ENCODE results near the gene GAP43. TPM values are rescaled to one million over a fixed set of nuclear protein-coding genes. Genes with fewer than 3 reads are reported as not detected.

Gene GAP43
- total and polyA plus RNA-seq, 12 donors = 0.32 to 23.2 (median 0.74) TPM; not detected in 3

DNA sequence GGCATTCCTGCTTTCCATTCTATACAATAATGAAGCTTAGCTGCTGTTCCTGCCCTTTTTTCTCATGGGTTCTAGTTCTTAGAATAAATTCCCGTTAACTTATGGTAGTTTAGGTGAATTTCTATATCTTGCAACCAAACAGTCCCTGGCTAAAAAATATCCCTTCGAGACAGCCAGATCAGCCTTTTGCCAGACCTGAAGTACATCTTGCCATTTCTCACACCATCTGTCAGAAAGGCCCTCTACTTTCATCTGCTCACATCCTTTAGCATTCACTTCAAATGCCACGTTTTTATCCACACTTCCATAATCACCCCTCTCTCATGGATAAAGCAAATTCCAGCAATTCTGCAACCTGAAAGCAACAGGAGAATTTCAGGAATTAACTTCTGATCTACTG, 145.4 kb downstream of the GAP43 start:
- H3K27ac ChIP-seq = no peak overlapping the region
- DNase-seq = no peak
- TF ChIP-seq, protein P1, sequence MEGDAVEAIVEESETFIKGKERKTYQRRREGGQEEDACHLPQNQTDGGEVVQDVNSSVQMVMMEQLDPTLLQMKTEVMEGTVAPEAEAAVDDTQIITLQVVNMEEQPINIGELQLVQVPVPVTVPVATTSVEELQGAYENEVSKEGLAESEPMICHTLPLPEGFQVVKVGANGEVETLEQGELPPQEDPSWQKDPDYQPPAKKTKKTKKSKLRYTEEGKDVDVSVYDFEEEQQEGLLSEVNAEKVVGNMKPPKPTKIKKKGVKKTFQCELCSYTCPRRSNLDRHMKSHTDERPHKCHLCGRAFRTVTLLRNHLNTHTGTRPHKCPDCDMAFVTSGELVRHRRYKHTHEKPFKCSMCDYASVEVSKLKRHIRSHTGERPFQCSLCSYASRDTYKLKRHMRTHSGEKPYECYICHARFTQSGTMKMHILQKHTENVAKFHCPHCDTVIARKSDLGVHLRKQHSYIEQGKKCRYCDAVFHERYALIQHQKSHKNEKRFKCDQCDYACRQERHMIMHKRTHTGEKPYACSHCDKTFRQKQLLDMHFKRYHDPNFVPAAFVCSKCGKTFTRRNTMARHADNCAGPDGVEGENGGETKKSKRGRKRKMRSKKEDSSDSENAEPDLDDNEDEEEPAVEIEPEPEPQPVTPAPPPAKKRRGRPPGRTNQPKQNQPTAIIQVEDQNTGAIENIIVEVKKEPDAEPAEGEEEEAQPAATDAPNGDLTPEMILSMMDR (IDR thresholded peaks at IDR 0.05) = no peak
- no peak for TF ChIP-seq POLR2A (IDR thresholded peaks at IDR 0.05)
- no peaks in the 10 kb centered on the region for H3K27me3 ChIP-seq
- WGBS, 4 donors = 76 to 85% (median 79%) methylated on average over 3 of the region's 3 CpGs
- H3K4me1 ChIP-seq (replicated peaks in 1 of 2) = peaks cover 9 to 13% of the 10 kb centered on the region in 2 donors
- H3K9me3 ChIP-seq (replicated peaks in 1 of 3) = no peaks in the 10 kb centered on the region
- H3K36me3 ChIP-seq (replicated peaks in 1 of 2) = no peaks in the 10 kb centered on the region
- no peak overlapping the region for H3K4me3 ChIP-seq
- intact Hi-C loops (cut with DNase I) = no loop called here

All from adrenal gland (tissue), 12 donors.